AG09309 (cell line): ENCODE results near the gene TSHZ2.
"Not testable (repeated sequence)": the region's sequence is repeated elsewhere in the genome, so short reads cannot be mapped to it uniquely, and the experiment has no call there.

Source experiments
- DNase-seq: peaks from one replicate; pipeline ENCODE4 v3.0.0-alpha.2; 2010; ENCODE audit warnings: low read depth
- H3K4me3 ChIP-seq: 2 replicates; pipeline ENCODE4 v1.5.1; 2011; ENCODE audit warnings: mild to moderate bottlenecking, low read depth, low read length, moderate library complexity; ENCODE audit not compliant: control insufficient read depth
- CTCF ChIP-seq: IDR thresholded peaks from 2 replicates; pipeline ENCODE4 v1.5.1; 2011; ENCODE audit warnings: mild to moderate bottlenecking, low read depth, low read length, inconsistent platforms; ENCODE audit not compliant: insufficient read depth, control insufficient read depth; ENCODE audit errors: missing control alignments

Gene TSHZ2

GRCh38 chr20:53512076-53512475 is 539.9 kb downstream of the TSHZ2 start:
- H3K4me3 ChIP-seq: no peak overlapping the region
- TF ChIP-seq CTCF: no peak
- DNase-seq: no peak

- no peak overlapping the region for H3K4me3 ChIP-seq
- TF ChIP-seq CTCF: no peak
- no peak for DNase-seq
Measured at GRCh38 chr20:53513168-53513488, 541.0 kb downstream of the TSHZ2 start.

- TF ChIP-seq CTCF: no peak
- DNase-seq: no peak
- H3K4me3 ChIP-seq: no peak overlapping the region
Measured at GRCh38 chr20:53513489-53514298, 541.5 kb downstream of the TSHZ2 start.

GRCh38 chr20:53515749-53516148 is 543.6 kb downstream of the TSHZ2 start:
- TF ChIP-seq CTCF: no peak
- no peak overlapping the region for H3K4me3 ChIP-seq
- no peak for DNase-seq

- H3K4me3 ChIP-seq: no peak overlapping the region
- DNase-seq: no peak
- no peak for TF ChIP-seq CTCF
Measured at GRCh38 chr20:53517146-53517545, 545.0 kb downstream of the TSHZ2 start.

GRCh38 chr20:53521421-53521820 is 549.3 kb downstream of the TSHZ2 start:
- H3K4me3 ChIP-seq: not testable (repeated sequence)

GRCh38 chr20:53522026-53522425 is 549.9 kb downstream of the TSHZ2 start:
- no peak overlapping the region for H3K4me3 ChIP-seq
- DNase-seq: no peak
- TF ChIP-seq CTCF: no peak

More at GRCh38 chr20:53521421-53521820, 549.3 kb downstream of the TSHZ2 start:
- DNase-seq: not testable (repeated sequence)
